ENCODE measurements around the gene LRRC25.
A peak's percentile ranks its signal among the peaks of the same experiment; 100 is the strongest.

LRRC25 gene

GRCh38 chr19:18417250-18418028 lies 20.0 kb upstream of the LRRC25 start:
- peak overlapping the region; percentile 63 to 66 for H3K4me3 ChIP-seq
- H3K9me3 ChIP-seq: no peaks in the 10 kb centered on the region
- TF ChIP-seq CTCF (IDR thresholded peaks at IDR 0.05): no peak
- H3K36me3 ChIP-seq: no peaks in the 10 kb centered on the region
- intact Hi-C loops (cut with DNase I; ENCODE audit: low total_unique reads): no loop called here
- H3K4me1 ChIP-seq: peaks cover 6 to 73% (median 60%) of the 10 kb centered on the region in 4 donors
- peak; percentile 69 to 89 for DNase-seq
- peak overlapping the region; percentile 89 to 90 for H3K27ac ChIP-seq
- H3K27me3 ChIP-seq: peaks cover 0 to 22% of the 10 kb centered on the region in 2 donors

GRCh38 chr19:18416778-18417249 lies 19.4 kb upstream of the LRRC25 start:
- peaks cover 0 to 22% of the 10 kb centered on the region in 2 donors for H3K27me3 ChIP-seq
- no peaks in the 10 kb centered on the region for H3K36me3 ChIP-seq
- H3K9me3 ChIP-seq: no peaks in the 10 kb centered on the region
- peak overlapping the region; percentile 63 to 66 for H3K4me3 ChIP-seq
- intact Hi-C loops (cut with DNase I; ENCODE audit: low total_unique reads): no loop called here
- DNase-seq: peak; percentile 93 to 96
- H3K4me1 ChIP-seq: peaks cover 6 to 73% (median 60%) of the 10 kb centered on the region in 4 donors
- peak overlapping the region; percentile 89 to 90 for H3K27ac ChIP-seq
- peak in 1 of 2 experiments; percentile 2 for TF ChIP-seq CTCF (IDR thresholded peaks at IDR 0.05)

- Histone ChIP-seq H3K27ac (peak overlapping the region; percentile 89 to 90), H3K36me3 (no peaks in the 10 kb centered on the region), H3K27me3 (peaks cover 0 to 24% of the 10 kb centered on the region in 2 donors), H3K4me1 (peaks cover 3 to 64% (median 53%) of the 10 kb centered on the region in 4 donors), H3K9me3 (no peaks in the 10 kb centered on the region), H3K4me3 (peak overlapping the region; percentile 34 to 63)
- no peak for TF ChIP-seq CTCF (IDR thresholded peaks at IDR 0.05)
- peak; percentile 81 to 89 for DNase-seq
- intact Hi-C loops (cut with DNase I; ENCODE audit: low total_unique reads): no loop called here
Measured at GRCh38 chr19:18415178-18415867, 17.9 kb upstream of the LRRC25 start.

GRCh38 chr19:18414504-18415177 lies 17.2 kb upstream of the LRRC25 start:
- Histone ChIP-seq H3K36me3 (no peaks in the 10 kb centered on the region), H3K9me3 (no peaks in the 10 kb centered on the region), H3K4me3 (peak overlapping the region; percentile 34 to 63), H3K27ac (peak overlapping the region; percentile 89 to 90), H3K4me1 (peaks cover 3 to 59% (median 50%) of the 10 kb centered on the region in 4 donors), H3K27me3 (peaks cover 0 to 24% of the 10 kb centered on the region in 2 donors)
- DNase-seq: peak; percentile 28 to 72
- intact Hi-C loops (cut with DNase I; ENCODE audit: low total_unique reads): no loop called here
- TF ChIP-seq CTCF (IDR thresholded peaks at IDR 0.05): no peak

- Histone ChIP-seq H3K9me3 (no peaks in the 10 kb centered on the region), H3K36me3 (no peaks in the 10 kb centered on the region), H3K27ac (no peak overlapping the region), H3K4me1 (peaks cover 3 to 42% (median 36%) of the 10 kb centered on the region in 4 donors), H3K4me3 (no peak overlapping the region), H3K27me3 (peaks cover 0 to 23% of the 10 kb centered on the region in 2 donors)
- no peak for TF ChIP-seq CTCF (IDR thresholded peaks at IDR 0.05)
- intact Hi-C loops (cut with DNase I; ENCODE audit: low total_unique reads): no loop called here
- DNase-seq: no peak
Measured at GRCh38 chr19:18412610-18413239, 15.3 kb upstream of the LRRC25 start.
